DND-41 (cell line): ENCODE data around the gene TRIM9.

Source experiments
- CTCF ChIP-seq: IDR thresholded peaks from 2 replicates; pipeline ENCODE4 v1.5.1; 2012; ENCODE audit warnings: borderline replicate concordance, low read length, moderate library complexity, mild to moderate bottlenecking; ENCODE audit not compliant: poor library complexity, severe bottlenecking; ENCODE audit errors: extremely low read depth
- EZH2 ChIP-seq: IDR thresholded peaks from 3 replicates; pipeline ENCODE4 v1.6.1; 2012; ENCODE audit warnings: borderline replicate concordance, low read depth, mild to moderate bottlenecking, moderate library complexity, low read length, inconsistent platforms; ENCODE audit not compliant: severe bottlenecking

- TF ChIP-seq CTCF = no peak
- TF ChIP-seq EZH2 = no peak
Observed at GRCh38 chr14:51041108-51041531, 53.8 kb downstream of the TRIM9 start.
